Adrenal gland (tissue), 12 donors: ENCODE data around the gene PICK1. TPM values are rescaled to one million over a fixed set of nuclear protein-coding genes. Genes with fewer than 3 reads are reported as not detected.
"Not testable (repeated sequence)": the region's sequence is repeated elsewhere in the genome, so short reads cannot be mapped to it uniquely, and the experiment has no call there.

Experiments
- DNase-seq, 7 donors: peaks; one replicate each; pipeline ENCODE4 v3.0.0-alpha.2; 2019 to 2020
- H3K27ac ChIP-seq, 5 donors: fragments of 200-600 bp; sonication (generic) in 4 of 5; 1 replicate in 3 of 5; 2 replicates in 2 of 5; pipeline versions ENCODE4 v1.5.1 to v1.8.0; 2016 to 2020; ENCODE audit warnings: mild to moderate bottlenecking in 1 of 5
- H3K27me3 ChIP-seq: fragments of 200-600 bp; 2 replicates; pipeline ENCODE4 v1.8.0; 2021
- H3K36me3 ChIP-seq, 2 donors: fragments of 200-600 bp; replicated peaks in 1 of 2; 1 replicate in 1 of 2; 2 replicates in 1 of 2; pipeline versions ENCODE4 v1.5.1 to v1.8.0; 2018 to 2022
- H3K4me1 ChIP-seq, 2 donors: fragments of 200-600 bp; replicated peaks in 1 of 2; 1 replicate in 1 of 2; 2 replicates in 1 of 2; pipeline versions ENCODE4 v1.5.1 to v1.8.0; 2018 to 2021
- H3K4me3 ChIP-seq, 4 donors: fragments of 200-600 bp; sonication (generic) in 3 of 4; one replicate each; pipeline ENCODE4 v1.5.1; 2016 to 2018
- H3K9me3 ChIP-seq, 3 donors: fragments of 200-600 bp; sonication (generic) in 1 of 3; replicated peaks in 1 of 3; 1 replicate in 2 of 3; 2 replicates in 1 of 3; pipeline versions ENCODE4 v1.5.1 to v1.8.0; 2016 to 2021
- CTCF ChIP-seq, 6 experiments: fragments of 450-650 bp in 4 of 6; fragments of 200-600 bp in 2 of 6; sonication (generic) in 1 of 6; IDR thresholded peaks; 1 replicate in 5 of 6; 2 replicates in 1 of 6; pipeline versions ENCODE4 v1.5.1 to v1.8.0; 2016 to 2021; ENCODE audit warnings: antibody characterized with exemption in 6 of 6, mild to moderate bottlenecking in 2 of 6, moderate library complexity in 1 of 6
- POLR2A ChIP-seq, 2 donors: fragments of 450-650 bp; IDR thresholded peaks; one replicate each; pipeline ENCODE4 v1.6.1; 2017; ENCODE audit warnings: antibody characterized with exemption in 2 of 2, mild to moderate bottlenecking in 2 of 2, moderate library complexity in 1 of 2
- WGBS, 4 donors: extraction: QIAGEN DNeasy Blood & Tissue Kit in 2 of 4; methylation state at CpG; one replicate each; pipeline versions ENCODE4 v1.1.5 to v1.1.7; 2013 to 2017; 5-methylcytosine and 5-hydroxymethylcytosine counted together
- intact Hi-C, 2 donors: fragments of 100-400 bp; cut with DNase I; formaldehyde crosslinking; loops; one replicate each; pipeline versions ENCODE4 v1.14.1 to v1.15.0; 2022 to 2023
- polyA plus RNA-seq, 3 donors: library from polyadenylated mRNA; stranded (reverse); fragments of 200-250 nt in 2 of 3; fragments of 350-450 nt in 1 of 3; fragmentation: Illumina TruSeq in 1 of 3; extraction: RNeasy Lipid Tissue Mini Kit (QIAGEN cat#74804) in 1 of 3; gene quantifications; one replicate each; pipeline ENCODE4 v1.2.3, GENCODE V29; 2013 to 2014
- total RNA-seq, 9 donors: library from RNA; depleted of rRNA in 4 of 9; stranded (reverse); fragments of >200 nt in 4 of 9; fragments of 120-200 nt in 1 of 9; fragmentation: NEBNext Ultra II Directional in 1 of 9; extraction: Animal tissue kit (Norgen Biotek cat#: 25700) in 1 of 9; gene quantifications; one replicate each; pipeline versions ENCODE4 v1.1.0 to v1.2.4, GENCODE V29; 2013 to 2023
- donor health status: healthy with polysubstance abuse.
- donor health status: Bipolar disorder and iron deficiency.
- donor health status: DM: yes; HTN: yes; CAD: no.
- donor health status: DM: no; HTN: no; CAD: no.
- donor health status: DM: no; HTN: no; CAD: no.
- donor health status: DM: yes; HTN: yes; CAD: no.

Gene PICK1
- total and polyA plus RNA-seq, 12 donors = 28.7 to 93.6 (median 39.0) TPM

DNA sequence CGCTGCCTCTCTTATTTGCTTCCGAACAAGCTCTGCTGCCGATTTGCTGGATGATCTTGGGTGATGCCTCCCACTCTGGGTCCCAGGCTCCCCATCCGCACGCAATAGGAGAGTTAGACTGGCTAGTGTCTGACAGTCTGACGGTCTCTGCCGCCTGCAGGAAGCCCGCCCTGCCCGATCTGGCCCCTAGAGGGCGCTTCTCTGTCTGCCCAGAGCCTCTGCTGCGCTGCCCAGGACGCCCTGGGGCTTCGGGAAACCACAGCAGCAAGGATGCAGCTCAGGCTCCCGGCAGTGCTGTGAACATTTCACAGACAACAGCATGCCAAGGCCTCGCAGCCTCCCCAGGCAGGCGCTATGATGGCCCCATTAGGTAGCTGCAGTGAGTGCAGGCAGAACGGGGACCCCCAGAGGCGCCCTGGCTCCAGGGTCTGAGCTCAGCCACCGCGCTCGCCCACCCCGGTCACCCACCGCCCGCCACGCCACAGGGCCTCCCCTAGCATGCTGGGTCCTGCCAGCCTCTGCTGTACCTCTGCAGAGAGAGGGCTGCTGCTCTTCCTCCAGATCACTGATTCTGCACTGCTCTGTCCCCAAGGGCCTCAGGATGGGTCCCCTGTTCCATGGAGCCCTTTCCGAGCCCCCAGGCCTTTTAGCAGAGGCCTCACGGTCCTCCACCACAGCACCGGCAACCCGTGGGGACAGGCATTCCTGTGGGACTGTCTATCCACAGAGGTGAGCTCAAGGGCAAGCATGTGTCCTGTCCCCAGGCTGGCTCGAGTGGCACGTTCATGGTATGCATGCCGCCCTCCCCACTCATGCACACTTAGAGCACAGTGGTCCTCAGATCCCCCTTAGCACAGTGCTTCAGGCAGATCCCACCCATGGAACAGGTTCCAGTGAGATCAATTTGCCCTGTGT, 57.5 kb downstream of the PICK1 start:
- Histone ChIP-seq H3K36me3 (no peaks in the 10 kb centered on the region), H3K4me1 (peaks cover 0 to 7% of the 10 kb centered on the region in 2 donors), H3K27ac (no peak overlapping the region), H3K27me3 (no peaks in the 10 kb centered on the region), H3K9me3 (no peaks in the 10 kb centered on the region), H3K4me3 (no peak overlapping the region)
- 24 to 52% (median 50%) methylated on average over 7 to 32 of the region's 32 CpGs for WGBS, 4 donors
- intact Hi-C loops = loop anchor here in 1 of 2 donors (10.0 kb wide), 2 partner anchors 110 to 240 kb away; no protein-coding TSS in a partner anchor
- peak; percentile 79 to 95 (median 89) for DNase-seq
- TF ChIP-seq POLR2A (IDR thresholded peaks at IDR 0.05) (no peak), CTCF (IDR thresholded peaks at IDR 0.05) (peak; percentile 80 to 97 (median 90))

GRCh38 chr22:38115423-38116205, 58.4 kb downstream of the PICK1 start:
- intact Hi-C loops = loop anchor here in 1 of 2 donors (10.0 kb wide), 2 partner anchors 109 to 239 kb away; no protein-coding TSS in a partner anchor
- no peak for TF ChIP-seq POLR2A (IDR thresholded peaks at IDR 0.05)
- no peak for TF ChIP-seq CTCF (IDR thresholded peaks at IDR 0.05)
- DNase-seq = no peak
- H3K4me3 ChIP-seq = no peak overlapping the region
- H3K27ac ChIP-seq = no peak overlapping the region
- no peaks in the 10 kb centered on the region for H3K36me3 ChIP-seq
- no peaks in the 10 kb centered on the region for H3K9me3 ChIP-seq
- H3K27me3 ChIP-seq = no peaks in the 10 kb centered on the region
- peaks cover 0 to 7% of the 10 kb centered on the region in 2 donors for H3K4me1 ChIP-seq
- 92 to 96% (median 94%) methylated on average over 11 to 31 of the region's 31 CpGs for WGBS, 4 donors

GRCh38 chr22:38117556-38117955, 60.4 kb downstream of the PICK1 start:
- H3K27me3 ChIP-seq, DNase-seq, H3K4me1 ChIP-seq, H3K4me3 ChIP-seq, H3K27ac ChIP-seq, H3K9me3 ChIP-seq, H3K36me3 ChIP-seq: not testable (repeated sequence)
- 88 to 93% (median 90%) methylated on average over 9 to 10 of the region's 10 CpGs for WGBS, 4 donors
- intact Hi-C loops = loop anchor here in 1 of 2 donors (10.0 kb wide), 2 partner anchors 107 to 237 kb away; no protein-coding TSS in a partner anchor

DNA sequence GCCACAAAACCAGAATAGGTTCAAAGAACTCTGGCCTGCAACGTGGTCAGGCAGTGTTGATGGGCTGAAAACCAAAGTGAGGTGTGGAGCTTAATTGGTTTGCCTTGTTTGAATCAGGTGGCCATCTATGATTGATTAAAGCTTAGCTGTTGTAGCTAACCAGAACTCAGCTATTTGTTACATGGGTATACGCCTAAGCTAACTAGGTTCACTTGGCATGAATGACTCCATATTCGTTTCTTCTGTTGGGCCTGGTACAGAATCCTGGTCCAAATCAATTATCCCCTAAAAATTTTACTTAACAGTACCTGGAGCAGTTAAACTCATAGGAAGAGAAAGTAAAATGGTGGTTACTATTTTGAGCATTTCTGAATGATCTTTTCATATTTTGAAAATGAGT, 61.0 kb downstream of the PICK1 start:
- no peak overlapping the region for H3K4me3 ChIP-seq
- WGBS, 4 donors = 90 to 93% (median 91%) methylated on average over 3 of the region's 3 CpGs
- DNase-seq = no peak
- H3K36me3 ChIP-seq = no peaks in the 10 kb centered on the region
- H3K27ac ChIP-seq = no peak overlapping the region
- H3K4me1 ChIP-seq = peaks cover 0 to 7% of the 10 kb centered on the region in 2 donors
- no peak for TF ChIP-seq POLR2A (IDR thresholded peaks at IDR 0.05)
- TF ChIP-seq CTCF (IDR thresholded peaks at IDR 0.05) = no peak
- H3K27me3 ChIP-seq = no peaks in the 10 kb centered on the region
- intact Hi-C loops = loop anchor here in 1 of 2 donors (10.0 kb wide), 2 partner anchors 107 to 237 kb away; no protein-coding TSS in a partner anchor
- no peaks in the 10 kb centered on the region for H3K9me3 ChIP-seq

DNA sequence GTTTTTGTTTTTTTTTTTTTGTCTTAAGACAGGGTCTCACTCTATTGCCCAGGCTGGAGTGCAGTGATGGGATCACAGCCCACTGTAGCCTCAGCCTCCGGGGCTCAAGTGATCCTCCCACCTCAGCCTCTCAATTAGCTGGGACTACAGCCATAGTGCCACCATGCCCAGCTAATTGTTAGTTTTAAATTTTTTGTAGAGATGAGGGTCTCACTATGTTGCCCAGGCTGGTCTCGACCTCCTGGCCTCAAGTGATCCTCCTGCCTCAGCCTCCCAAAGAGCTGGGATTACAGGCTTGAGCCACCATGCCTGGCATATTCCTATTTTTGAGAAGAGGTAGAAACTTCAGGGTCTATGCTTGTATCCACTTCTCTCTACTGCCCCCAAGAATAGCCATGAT, 61.5 kb downstream of the PICK1 start:
- H3K36me3 ChIP-seq, H3K9me3 ChIP-seq, H3K27ac ChIP-seq, H3K4me3 ChIP-seq, H3K4me1 ChIP-seq, DNase-seq, H3K27me3 ChIP-seq: not testable (repeated sequence)
- intact Hi-C loops = loop anchor here in 1 of 2 donors (10.0 kb wide), 2 partner anchors 106 to 236 kb away; no protein-coding TSS in a partner anchor
- WGBS, 4 donors = 95 to 100% (median 99%) methylated on average over 2 of the region's 2 CpGs
